Liver (tissue), 9 donors: ENCODE results near the gene ZDHHC20. TPM values are rescaled to one million over a fixed set of nuclear protein-coding genes. Genes with fewer than 3 reads are reported as not detected.

ENCODE experiments used
- DNase-seq: peaks from one replicate; pipeline ENCODE4 v3.0.0-alpha.2; 2017; ENCODE audit warnings: low spot score
- H3K27ac ChIP-seq, 2 donors: one replicate each; pipeline ENCODE4 v1.7.0; 2013; ENCODE audit warnings: inconsistent platforms in 2 of 2, low read length in 2 of 2, control low read depth in 1 of 2, low read depth in 1 of 2, mild to moderate bottlenecking in 1 of 2
- H3K27me3 ChIP-seq, 4 donors: one replicate each; pipeline versions ENCODE4 v1.6.1 to v1.7.0; 2013; ENCODE audit warnings: low read length in 3 of 4, inconsistent platforms in 1 of 4, mild to moderate bottlenecking in 1 of 4, moderate library complexity in 1 of 4; ENCODE audit not compliant: control insufficient read depth in 4 of 4, insufficient read depth in 4 of 4
- H3K36me3 ChIP-seq, 4 donors: one replicate each; pipeline versions ENCODE4 v1.6.1 to v1.7.0; 2013; ENCODE audit warnings: low read length in 3 of 4, mild to moderate bottlenecking in 3 of 4, low read depth in 1 of 4, moderate library complexity in 1 of 4; ENCODE audit not compliant: control insufficient read depth in 4 of 4, insufficient read depth in 3 of 4
- H3K4me1 ChIP-seq, 4 donors: one replicate each; pipeline versions ENCODE4 v1.6.1 to v1.7.0; 2013; ENCODE audit warnings: low read length in 3 of 4, mild to moderate bottlenecking in 3 of 4, moderate library complexity in 1 of 4; ENCODE audit not compliant: control insufficient read depth in 4 of 4, insufficient read depth in 4 of 4
- H3K4me3 ChIP-seq, 3 donors: one replicate each; pipeline versions ENCODE4 v1.6.1 to v1.7.0; 2013; ENCODE audit warnings: low read length in 3 of 3, control low read depth in 1 of 3, low read depth in 1 of 3, mild to moderate bottlenecking in 1 of 3
- H3K9ac ChIP-seq, 2 donors: one replicate each; pipeline ENCODE4 v1.7.0; 2013; ENCODE audit warnings: low read length in 2 of 2, mild to moderate bottlenecking in 2 of 2, moderate library complexity in 2 of 2, control low read depth in 1 of 2, low read depth in 1 of 2
- H3K9me3 ChIP-seq, 4 donors: one replicate each; pipeline versions ENCODE4 v1.6.1 to v1.7.0; 2013; ENCODE audit warnings: low read length in 3 of 4; ENCODE audit not compliant: control insufficient read depth in 4 of 4
- ATF3 ChIP-seq: IDR thresholded peaks from 2 replicates; pipeline ENCODE4 v1.6.1; 2016; ENCODE audit warnings: antibody characterized with exemption
- EGR1 ChIP-seq, 2 donors: IDR thresholded peaks; 2 replicates each; pipeline ENCODE4 v1.6.1; 2016 to 2018; ENCODE audit warnings: antibody characterized with exemption in 2 of 2, low read depth in 2 of 2
- FOXA1 ChIP-seq: IDR thresholded peaks from 2 replicates; pipeline ENCODE4 v1.6.1; 2016; ENCODE audit warnings: antibody characterized with exemption
- FOXA2 ChIP-seq: IDR thresholded peaks from 2 replicates; pipeline ENCODE4 v1.6.1; 2016; ENCODE audit warnings: antibody characterized with exemption
- GABPA ChIP-seq, 2 donors: IDR thresholded peaks in 1 of 2; conservative IDR thresholded peaks in 1 of 2; 2 replicates each; pipeline ENCODE4 v1.6.1; 2016; ENCODE audit warnings: antibody characterized with exemption in 2 of 2, mild to moderate bottlenecking in 1 of 2, moderate library complexity in 1 of 2
- HNF4A ChIP-seq, 2 donors: conservative IDR thresholded peaks; 2 replicates each; pipeline ENCODE4 v1.6.1; 2016; ENCODE audit warnings: antibody characterized with exemption in 2 of 2, mild to moderate bottlenecking in 2 of 2
- HNF4G ChIP-seq: IDR thresholded peaks from 2 replicates; pipeline ENCODE4 v1.6.1; 2016; ENCODE audit warnings: antibody characterized with exemption
- JUND ChIP-seq, 2 donors: IDR thresholded peaks; 2 replicates each; pipeline ENCODE4 v1.6.1; 2016; ENCODE audit warnings: antibody characterized with exemption in 2 of 2
- MAX ChIP-seq: IDR thresholded peaks from 2 replicates; pipeline ENCODE4 v1.6.1; 2016; ENCODE audit warnings: antibody characterized with exemption
- NR2F2 ChIP-seq: IDR thresholded peaks from 2 replicates; pipeline ENCODE4 v1.6.1; 2016; ENCODE audit warnings: antibody characterized with exemption
- RAD21 ChIP-seq, 2 donors: IDR thresholded peaks; 2 replicates each; pipeline ENCODE4 v1.6.1; 2016; ENCODE audit warnings: antibody characterized with exemption in 2 of 2, mild to moderate bottlenecking in 2 of 2
- REST ChIP-seq: IDR thresholded peaks from 2 replicates; pipeline ENCODE4 v1.6.1; 2016; ENCODE audit warnings: antibody characterized with exemption, mild to moderate bottlenecking
- SP1 ChIP-seq: IDR thresholded peaks from 2 replicates; pipeline ENCODE4 v1.6.1; 2018; ENCODE audit warnings: antibody characterized with exemption, mild to moderate bottlenecking
- TAF1 ChIP-seq: conservative IDR thresholded peaks from 2 replicates; pipeline ENCODE4 v1.6.1; 2016; ENCODE audit warnings: antibody characterized with exemption, mild to moderate bottlenecking
- YY1 ChIP-seq: IDR thresholded peaks from 2 replicates; pipeline ENCODE4 v1.6.1; 2016; ENCODE audit warnings: antibody characterized with exemption, mild to moderate bottlenecking
- WGBS: extraction: QIAGEN DNeasy Blood & Tissue Kit; methylation state at CpG from one replicate; pipeline ENCODE4 v1.1.7; 2013; 5-methylcytosine and 5-hydroxymethylcytosine counted together
- polyA plus RNA-seq, 2 donors: library from polyadenylated mRNA; stranded (reverse) in 1 of 2; unstranded in 1 of 2; fragments of 200-250 nt in 1 of 2; fragments of >200 nt in 1 of 2; fragmentation: Nextera tagmentation in 1 of 2; extraction: Ambion mirVana in 1 of 2; gene quantifications; one replicate each; pipeline versions ENCODE4 v1.2.1 to v1.2.3, GENCODE V29; 2013 to 2015
- total RNA-seq, 2 donors: library from RNA; depleted of rRNA; stranded (reverse); fragments of >200 nt; gene quantifications; one replicate each; pipeline ENCODE4 v1.2.3, GENCODE V29; 2014
- TF ChIP-seq, protein P1 (sequence below): IDR thresholded peaks from 2 replicates; pipeline ENCODE4 v1.6.1; 2016; ENCODE audit warnings: antibody characterized with exemption
- TF ChIP-seq, protein P2 (sequence below): fragments of 150-350 bp; IDR thresholded peaks from 2 replicates; pipeline ENCODE4 v1.5.1; 2017; ENCODE audit warnings: improper control_type of control experiment, low read depth, low read length; ENCODE audit not compliant: missing input control
- donor health status: healthy.
- donor health status: healthy.
- donor health status: healthy.
- donor health status: healthy.
- donor health status: healthy.

Gene ZDHHC20
- total and polyA plus RNA-seq, 4 donors = 7.7 to 55.4 (median 18.6) TPM

- TF ChIP-seq, protein P1, sequence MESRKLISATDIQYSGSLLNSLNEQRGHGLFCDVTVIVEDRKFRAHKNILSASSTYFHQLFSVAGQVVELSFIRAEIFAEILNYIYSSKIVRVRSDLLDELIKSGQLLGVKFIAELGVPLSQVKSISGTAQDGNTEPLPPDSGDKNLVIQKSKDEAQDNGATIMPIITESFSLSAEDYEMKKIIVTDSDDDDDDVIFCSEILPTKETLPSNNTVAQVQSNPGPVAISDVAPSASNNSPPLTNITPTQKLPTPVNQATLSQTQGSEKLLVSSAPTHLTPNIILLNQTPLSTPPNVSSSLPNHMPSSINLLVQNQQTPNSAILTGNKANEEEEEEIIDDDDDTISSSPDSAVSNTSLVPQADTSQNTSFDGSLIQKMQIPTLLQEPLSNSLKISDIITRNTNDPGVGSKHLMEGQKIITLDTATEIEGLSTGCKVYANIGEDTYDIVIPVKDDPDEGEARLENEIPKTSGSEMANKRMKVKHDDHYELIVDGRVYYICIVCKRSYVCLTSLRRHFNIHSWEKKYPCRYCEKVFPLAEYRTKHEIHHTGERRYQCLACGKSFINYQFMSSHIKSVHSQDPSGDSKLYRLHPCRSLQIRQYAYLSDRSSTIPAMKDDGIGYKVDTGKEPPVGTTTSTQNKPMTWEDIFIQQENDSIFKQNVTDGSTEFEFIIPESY = no peak
- TF ChIP-seq EGR1 (IDR thresholded peaks at IDR 0.05; ENCODE audit: low read depth in 2 of 2) (no peak), ATF3 (no peak)
Observed at GRCh38 chr13:21478881-21479808, 20.0 kb upstream of the ZDHHC20 start (continued).

- peak overlapping the region; percentile 27 to 57 (median 41) for H3K4me3 ChIP-seq
- DNase-seq = peak; percentile 87
- H3K36me3 ChIP-seq = no peaks in the 10 kb centered on the region
- whole genome bisulfite sequencing = 6% methylated on average over 18 of the region's 18 CpGs
- H3K9ac ChIP-seq = peak overlapping the region; percentile 67 to 83
- TF ChIP-seq NR2F2 (no peak), HNF4A (conservative IDR thresholded peaks at IDR 0.05) (no peak), YY1 (no peak), FOXA2 (no peak), GABPA (IDR thresholded peaks at IDR 0.05 in 1 of 2, conservative IDR thresholded peaks at IDR 0.05 in 1 of 2) (no peak), EGR1 (IDR thresholded peaks at IDR 0.05; ENCODE audit: low read depth in 2 of 2) (no peak), ATF3 (no peak), FOXA1 (no peak), SP1 (no peak), RAD21 (IDR thresholded peaks at IDR 0.05) (peak; percentile 88 to 93), TAF1 (no peak), HNF4G (no peak), MAX (no peak), JUND (IDR thresholded peaks at IDR 0.05) (no peak), REST (no peak)
- TF ChIP-seq, protein P2, sequence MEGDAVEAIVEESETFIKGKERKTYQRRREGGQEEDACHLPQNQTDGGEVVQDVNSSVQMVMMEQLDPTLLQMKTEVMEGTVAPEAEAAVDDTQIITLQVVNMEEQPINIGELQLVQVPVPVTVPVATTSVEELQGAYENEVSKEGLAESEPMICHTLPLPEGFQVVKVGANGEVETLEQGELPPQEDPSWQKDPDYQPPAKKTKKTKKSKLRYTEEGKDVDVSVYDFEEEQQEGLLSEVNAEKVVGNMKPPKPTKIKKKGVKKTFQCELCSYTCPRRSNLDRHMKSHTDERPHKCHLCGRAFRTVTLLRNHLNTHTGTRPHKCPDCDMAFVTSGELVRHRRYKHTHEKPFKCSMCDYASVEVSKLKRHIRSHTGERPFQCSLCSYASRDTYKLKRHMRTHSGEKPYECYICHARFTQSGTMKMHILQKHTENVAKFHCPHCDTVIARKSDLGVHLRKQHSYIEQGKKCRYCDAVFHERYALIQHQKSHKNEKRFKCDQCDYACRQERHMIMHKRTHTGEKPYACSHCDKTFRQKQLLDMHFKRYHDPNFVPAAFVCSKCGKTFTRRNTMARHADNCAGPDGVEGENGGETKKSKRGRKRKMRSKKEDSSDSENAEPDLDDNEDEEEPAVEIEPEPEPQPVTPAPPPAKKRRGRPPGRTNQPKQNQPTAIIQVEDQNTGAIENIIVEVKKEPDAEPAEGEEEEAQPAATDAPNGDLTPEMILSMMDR = peak; percentile 89
- TF ChIP-seq, protein P1 = no peak
- H3K4me1 ChIP-seq = peaks cover 0 to 12% (median 3%) of the 10 kb centered on the region in 4 donors
- no peaks in the 10 kb centered on the region for H3K27me3 ChIP-seq
- H3K27ac ChIP-seq = peak overlapping the region in 1 of 2 donors; percentile 20
- no peaks in the 10 kb centered on the region for H3K9me3 ChIP-seq
Observed at GRCh38 chr13:21476893-21477472, 17.9 kb upstream of the ZDHHC20 start.
